Measurements from ENCODE around the gene PROM2.
"Not testable (repeated sequence)": the region's sequence is repeated elsewhere in the genome, so short reads cannot be mapped to it uniquely, and the experiment has no call there.

The PROM2 gene

GRCh38 chr2:95269036-95269680 lies 5.1 kb upstream of the PROM2 start:
- DNase-seq, result no peak

DNA sequence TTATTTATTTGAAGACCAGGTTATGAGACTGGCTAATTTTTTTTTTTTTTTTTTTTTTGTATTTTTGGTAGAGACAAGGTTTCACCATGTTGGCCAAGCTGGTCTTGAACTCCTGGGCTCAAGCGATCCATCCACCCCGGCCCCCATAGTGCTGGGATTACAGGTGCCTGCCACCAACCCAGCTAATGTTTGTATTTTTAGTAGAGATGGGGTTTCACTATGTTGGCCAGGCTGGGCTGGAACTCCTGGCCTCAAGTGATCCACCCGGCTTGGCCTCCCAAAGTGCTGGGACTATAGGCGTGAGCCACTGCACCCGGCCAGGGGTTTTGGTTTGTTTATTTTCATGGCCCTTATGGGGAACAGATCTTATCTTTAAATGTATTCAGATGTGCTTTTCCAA lies 4.5 kb upstream of the PROM2 start:
- DNase-seq, result not testable (repeated sequence)

DNA sequence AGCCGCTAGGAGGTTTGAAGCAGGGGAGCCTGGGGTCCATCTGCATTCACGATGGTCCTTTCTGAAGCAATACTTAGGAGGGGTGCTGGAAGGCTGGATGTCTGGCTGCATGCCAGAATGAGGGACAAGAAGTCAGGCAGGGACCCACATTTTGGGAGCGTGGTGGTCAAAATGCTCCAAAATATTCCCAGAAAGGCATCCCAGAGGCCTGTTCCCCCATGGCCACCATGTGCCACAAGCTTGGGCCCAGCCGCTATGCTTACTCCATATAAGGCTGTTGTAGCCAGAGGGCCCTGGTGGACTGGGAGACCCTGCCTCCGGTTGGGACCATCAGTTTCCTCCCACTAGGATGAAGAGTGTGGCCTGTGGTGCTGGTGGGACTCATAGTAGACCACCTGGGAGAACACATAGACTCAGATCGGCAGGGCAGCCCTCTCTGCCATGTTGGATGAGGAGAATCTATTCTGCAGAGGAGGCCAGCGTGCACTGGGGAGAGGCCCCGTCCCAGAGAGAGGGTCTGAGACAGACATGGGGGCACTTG lies 3.6 kb upstream of the PROM2 start:
- DNase-seq, result no peak

DNA sequence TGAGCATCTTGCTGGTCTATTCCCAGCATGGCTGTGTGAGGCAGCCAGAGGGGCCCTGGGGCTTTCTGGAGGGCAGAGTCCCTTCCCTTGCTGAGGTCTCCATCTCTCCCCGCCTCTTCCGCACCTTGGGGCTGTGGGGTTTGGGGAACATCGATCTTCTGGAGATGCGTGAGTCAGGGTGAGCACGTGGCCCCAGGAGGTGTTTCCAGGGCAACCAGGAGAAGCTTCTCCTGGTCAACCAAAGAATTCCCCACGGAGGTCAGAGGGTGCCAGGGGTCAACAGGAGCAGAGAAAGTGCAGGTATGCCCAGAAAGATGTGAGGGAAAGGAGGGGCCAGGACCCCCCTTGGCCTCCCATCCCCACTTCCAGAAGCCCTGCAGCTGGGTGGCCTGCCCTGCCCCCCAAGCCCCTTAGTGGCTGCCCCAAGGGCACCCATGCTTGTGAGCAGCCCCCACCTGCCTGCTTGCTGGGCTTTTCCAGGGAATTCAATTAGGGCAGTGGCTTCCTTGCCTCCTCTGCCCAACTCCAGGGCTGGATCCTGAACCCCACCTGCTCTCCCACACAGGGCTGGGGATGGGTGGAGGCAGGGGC lies 2.8 kb upstream of the PROM2 start:
- no peak for DNase-seq

DNA sequence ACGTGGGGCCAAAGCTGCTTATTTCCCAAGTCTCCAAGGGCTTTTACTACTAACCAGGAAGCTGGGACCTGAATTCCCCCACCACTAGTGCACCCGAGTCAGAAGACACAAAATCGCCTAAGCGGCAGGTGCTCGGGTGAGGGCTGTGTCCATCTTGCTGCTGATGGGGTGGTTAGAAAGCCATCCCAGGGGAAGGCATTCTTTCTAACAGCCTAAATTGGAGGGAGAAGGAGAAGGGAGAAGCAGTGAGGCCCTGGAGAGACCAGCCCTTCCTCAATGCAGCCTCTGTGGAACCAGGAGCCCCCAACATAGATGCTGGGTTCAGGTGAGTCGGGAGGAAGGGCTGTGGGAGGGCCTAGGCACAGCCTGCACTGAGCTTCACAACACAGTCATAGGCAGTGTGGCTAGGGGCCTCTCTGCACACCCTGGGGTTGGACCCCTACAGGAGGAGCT lies 1.9 kb upstream of the PROM2 start:
- no peak for DNase-seq

GRCh38 chr2:95272781-95273180 lies 1.5 kb upstream of the PROM2 start:
- no peak for DNase-seq

- DNase-seq, result no peak
Measured at GRCh38 chr2:95273566-95274290, 521 bp upstream of the PROM2 start.

- no peak for DNase-seq
Measured at GRCh38 chr2:95275151-95275515, 884 bp downstream of the PROM2 start.

DNA sequence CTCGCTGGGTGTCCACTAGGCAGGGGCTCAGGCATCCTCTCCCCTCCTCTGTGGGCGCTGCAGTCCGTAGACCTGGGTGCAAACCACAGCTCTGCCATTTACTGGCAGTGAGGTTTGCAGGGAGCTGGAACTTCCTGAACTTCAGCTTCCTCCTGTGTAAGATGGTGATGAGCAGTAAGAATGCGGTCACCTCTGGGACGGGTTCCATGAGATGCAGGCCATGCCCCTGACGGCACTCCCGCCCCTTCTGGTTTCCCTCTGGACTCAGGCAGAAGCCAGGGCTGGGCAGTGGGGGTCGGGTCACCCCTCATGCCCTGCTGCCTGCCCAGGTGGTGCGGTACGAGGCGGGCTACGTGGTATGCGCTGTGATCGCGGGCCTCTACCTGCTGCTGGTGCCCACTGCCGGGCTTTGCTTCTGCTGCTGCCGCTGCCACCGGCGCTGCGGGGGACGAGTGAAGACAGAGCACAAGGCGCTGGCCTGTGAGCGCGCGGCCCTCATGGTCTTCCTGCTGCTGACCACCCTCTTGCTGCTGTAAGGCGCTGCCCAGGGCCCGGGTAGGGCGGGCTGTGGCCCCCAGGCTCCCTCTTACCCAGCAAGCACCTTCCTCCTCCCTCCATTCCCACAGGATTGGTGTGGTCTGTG lies 1.5 kb downstream of the PROM2 start:
- no peak for DNase-seq

GRCh38 chr2:95276244-95276887 lies 2.1 kb downstream of the PROM2 start:
- no peak for DNase-seq

DNA sequence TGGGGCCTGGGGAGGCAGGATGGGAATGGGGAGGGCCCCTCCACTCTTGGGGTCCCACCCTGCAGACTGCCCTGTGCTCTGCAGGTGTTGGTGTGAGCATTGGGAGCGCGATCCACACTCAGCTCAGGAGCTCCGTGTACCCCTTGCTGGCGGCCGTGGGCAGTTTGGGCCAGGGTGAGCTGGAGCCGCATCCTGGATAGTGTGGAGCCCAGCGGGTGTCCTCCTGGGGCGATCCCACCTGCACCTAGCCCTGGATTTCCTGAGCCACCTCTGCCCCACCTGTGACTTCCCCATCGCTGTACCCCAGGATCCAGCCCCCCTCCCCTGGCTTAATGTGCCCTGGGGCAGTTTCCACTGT lies 2.6 kb downstream of the PROM2 start:
- DNase-seq, result no peak

DNA sequence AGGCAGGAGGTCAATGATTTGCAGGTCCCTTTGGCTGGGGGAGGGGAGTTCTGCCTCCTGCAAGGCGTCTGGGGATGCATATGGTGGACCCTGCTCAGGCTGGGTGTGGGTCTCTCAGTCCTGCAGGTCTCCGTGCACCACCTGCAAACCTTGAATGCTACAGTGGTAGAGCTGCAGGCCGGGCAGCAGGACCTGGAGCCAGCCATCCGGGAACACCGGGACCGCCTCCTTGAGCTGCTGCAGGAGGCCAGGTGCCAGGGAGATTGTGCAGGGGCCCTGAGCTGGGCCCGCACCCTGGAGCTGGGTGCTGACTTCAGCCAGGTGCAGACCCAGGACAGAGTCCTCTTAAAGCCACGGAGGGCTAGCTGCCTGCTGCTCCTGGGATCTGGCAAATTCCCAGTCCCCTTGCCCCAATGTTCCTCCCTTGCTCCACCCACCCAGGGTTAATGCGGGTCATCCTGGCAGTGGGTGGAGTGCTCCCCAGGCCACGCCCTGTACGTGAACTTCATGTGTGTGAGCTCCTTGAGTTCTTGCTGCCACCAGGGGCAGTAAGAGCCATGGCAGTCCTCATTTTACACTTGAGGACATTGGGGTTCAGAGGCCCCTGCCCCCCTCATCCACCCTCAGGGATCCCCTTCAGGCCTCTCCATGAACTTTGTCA lies 3.1 kb downstream of the PROM2 start:
- no peak for DNase-seq

- DNase-seq, result no peak
Measured at GRCh38 chr2:95278051-95278471, 3.8 kb downstream of the PROM2 start.

DNA sequence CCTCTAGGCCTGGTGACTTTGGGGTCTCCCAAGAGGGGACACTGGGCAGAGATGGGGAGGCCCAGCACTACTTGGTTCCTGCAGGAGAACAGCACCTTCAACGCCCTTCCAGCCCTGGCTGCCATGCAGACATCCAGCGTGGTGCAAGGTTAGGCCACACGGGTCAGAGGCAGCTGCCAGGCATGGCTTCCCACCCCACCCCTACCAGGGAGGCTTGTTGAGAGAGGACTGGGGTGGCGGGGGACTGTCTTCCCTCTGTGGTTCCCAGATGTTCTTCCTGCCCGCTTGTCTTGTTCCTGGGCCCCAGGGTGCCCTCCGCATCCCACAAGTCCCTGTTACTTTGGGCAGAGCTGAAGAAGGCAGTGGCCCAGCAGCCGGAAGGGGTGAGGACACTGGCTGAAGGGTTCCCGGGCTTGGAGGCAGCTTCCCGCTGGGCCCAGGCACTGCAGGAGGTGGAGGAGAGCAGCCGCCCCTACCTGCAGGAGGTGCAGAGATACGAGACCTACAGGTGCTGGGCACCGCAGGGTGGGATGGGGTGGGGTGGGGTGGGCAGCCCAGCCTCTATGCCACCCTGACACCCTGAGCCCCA lies 4.5 kb downstream of the PROM2 start:
- DNase-seq, result no peak

GRCh38 chr2:95279435-95280035 lies 5.3 kb downstream of the PROM2 start:
- DNase-seq, result no peak

DNA sequence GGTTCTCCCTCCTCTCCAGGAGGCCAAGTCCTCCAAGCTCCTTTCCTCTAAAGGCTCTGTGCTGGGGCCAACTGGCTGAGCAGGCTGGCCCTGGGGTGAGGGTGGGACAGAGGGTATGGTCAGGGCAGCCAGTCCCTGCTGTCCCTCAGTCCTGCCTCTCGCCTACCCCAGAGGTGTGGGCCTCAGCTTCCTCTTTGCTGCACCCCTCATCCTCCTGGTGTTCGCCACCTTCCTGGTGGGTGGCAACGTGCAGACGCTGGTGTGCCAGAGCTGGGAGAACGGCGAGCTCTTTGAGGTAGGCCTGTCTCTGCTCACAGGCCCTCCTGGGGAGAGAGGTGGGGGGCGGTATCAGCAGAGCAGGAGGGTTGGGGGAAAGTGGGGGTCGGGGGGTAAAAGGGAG lies 6.8 kb downstream of the PROM2 start:
- DNase-seq, result no peak

DNA sequence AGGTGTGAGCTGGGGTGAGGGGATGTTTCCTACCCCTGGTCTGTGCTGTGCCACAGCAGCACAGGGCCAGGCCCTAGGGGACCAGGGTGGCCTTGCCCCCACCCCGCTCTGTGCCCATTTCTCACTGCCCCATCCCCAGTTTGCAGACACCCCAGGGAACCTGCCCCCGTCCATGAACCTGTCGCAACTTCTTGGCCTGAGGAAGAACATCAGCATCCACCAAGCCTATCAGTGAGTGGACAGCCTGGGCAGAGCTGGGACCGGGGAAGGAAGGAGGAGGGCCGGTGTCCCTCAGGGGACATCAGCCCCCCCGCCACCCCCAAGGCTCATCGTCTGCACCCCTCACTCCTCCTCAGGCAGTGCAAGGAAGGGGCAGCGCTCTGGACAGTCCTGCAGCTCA lies 7.5 kb downstream of the PROM2 start:
- no peak for DNase-seq

DNA sequence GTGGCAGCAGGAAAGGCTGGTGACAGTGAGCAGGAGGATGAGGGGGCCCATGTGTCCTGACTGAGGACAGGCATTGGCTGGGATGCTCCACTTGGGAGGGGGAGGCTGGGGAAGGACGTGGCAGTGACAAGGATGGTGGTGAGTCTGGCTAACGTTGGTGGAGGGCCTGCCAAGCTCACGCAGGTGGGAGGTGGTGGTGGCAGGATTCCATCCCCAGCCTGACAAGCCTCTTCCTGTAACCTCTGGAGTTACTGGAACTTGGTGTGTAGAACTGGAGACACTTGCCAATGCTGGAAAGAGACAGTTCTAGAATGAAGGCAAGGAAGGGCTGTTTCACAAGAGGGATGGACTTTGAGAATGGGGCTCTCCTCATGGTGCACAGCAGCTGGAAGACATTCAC lies 8.2 kb downstream of the PROM2 start:
- no peak for DNase-seq

- DNase-seq, result no peak
Measured at GRCh38 chr2:95283562-95283961, 9.3 kb downstream of the PROM2 start.

GRCh38 chr2:95284886-95285541 lies 10.8 kb downstream of the PROM2 start:
- no peak for DNase-seq

DNA sequence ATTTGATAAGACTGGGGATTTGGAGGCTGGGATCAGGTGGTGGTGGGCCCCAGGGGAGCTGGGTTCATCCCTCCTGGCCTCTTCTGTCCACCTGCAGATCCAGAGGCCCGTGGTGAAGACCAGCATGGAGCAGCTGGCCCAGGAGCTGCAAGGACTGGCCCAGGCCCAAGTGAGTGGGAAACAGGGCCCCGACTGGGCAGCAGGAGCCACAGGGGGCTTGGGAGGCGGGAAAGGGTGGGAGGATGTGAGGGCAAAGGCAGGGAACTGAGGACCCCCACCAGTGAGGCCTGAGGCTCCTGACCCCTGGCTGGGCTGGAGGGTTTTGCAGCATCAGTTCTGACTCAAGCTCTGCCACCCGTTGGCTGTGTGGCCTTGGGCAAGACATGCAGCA lies 11.3 kb downstream of the PROM2 start:
- no peak for DNase-seq
